HG03095 (cell line): ENCODE data around the gene IL22.

Source experiments
- ATAC-seq: cut with Tn5 transposase; IDR thresholded peaks from one replicate; pipeline ENCODE4 v1.9.1; 2021; ENCODE audit warnings: moderate library complexity; ENCODE audit not compliant: unreplicated experiment

The IL22 gene

DNA sequence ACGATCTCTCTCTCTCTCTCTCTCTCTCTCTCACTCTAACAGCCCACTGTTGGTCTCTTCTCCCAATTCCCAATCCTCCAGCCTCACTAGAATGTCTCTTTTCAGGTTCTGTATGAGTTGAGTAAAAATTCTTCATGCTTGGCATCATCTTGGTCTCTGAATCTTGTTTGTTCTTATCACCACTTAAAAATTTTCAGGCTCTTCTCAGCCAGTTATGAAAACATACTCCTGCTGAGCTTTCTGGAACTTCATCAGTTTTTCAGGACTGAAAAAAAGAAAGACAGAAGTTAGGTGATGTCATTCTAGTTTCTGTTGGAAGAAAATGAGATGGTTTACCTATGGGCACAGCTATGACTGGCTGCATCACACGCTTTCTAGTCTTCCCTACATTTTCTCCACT lies 11.5 kb upstream of the IL22 start:
- no peak for ATAC-seq

DNA sequence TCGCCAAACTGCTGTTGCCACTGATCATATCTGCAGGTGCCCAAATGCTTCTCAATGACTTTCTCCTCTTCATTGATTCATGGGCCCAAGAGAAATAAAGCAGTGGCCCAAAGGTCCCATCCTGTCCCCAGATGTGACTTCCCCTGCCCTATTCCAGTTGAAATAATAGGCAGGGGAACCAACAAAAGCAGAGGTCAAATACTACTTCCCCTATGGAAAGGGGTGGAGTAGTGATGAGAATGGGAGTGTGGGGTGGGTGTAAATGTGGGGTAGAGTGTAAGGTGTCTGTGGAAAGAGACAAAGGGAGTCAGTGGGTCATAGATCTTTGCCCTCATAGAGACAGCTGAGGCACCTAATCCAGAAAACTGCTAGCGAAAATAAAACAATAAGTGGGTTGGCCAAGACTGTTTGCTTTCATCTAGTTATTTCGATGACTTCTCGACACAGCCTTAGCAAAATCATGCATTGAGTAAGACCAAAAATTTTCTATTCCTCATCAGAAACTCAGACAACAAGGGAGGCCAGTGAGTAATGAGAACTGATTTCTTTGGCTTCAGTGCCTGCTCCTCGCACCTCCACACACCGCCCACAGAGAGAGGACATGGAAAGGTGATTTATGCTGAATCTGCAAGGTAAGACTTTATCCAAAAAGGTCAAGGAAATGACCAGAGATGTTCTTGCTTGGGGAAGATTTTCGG lies 10.9 kb upstream of the IL22 start:
- ATAC-seq: no peak

DNA sequence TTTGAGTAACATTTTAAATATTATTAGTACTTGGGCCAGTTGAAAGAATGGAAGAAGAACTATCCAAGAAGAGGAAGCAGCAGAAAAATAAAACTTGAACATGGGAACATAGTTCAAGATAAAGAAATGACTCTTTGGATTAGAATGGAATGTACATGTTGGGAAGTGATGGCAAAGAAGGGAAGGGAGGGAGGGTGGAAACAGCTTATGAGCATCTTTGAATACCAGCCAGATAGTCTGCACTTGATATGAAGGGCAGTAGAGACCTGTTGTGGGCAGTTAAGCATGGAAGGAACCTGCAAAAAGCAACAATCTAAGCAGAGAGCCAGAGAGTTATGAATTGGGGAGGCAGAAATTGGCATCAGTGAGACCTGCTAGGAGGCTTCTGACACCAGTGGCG lies 10.0 kb upstream of the IL22 start:
- no peak for ATAC-seq

DNA sequence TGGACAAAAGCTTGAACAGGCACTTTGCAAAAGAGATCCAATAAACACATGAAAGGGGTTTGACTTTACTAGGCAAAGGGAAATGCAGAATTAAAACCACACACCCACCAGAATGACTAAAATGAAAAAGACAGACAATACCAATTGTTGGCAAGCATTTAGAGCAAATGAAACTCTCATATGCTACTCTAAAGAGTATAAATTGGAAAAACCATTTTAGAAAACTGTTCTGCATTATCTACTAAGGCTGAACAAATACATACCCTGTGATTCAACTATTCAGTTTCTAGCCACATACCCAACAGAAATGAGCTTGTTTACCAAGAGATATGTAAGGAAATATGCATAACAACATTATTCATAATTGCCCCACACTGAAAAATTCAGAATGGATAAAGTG lies 8.5 kb upstream of the IL22 start:
- ATAC-seq: no peak

DNA sequence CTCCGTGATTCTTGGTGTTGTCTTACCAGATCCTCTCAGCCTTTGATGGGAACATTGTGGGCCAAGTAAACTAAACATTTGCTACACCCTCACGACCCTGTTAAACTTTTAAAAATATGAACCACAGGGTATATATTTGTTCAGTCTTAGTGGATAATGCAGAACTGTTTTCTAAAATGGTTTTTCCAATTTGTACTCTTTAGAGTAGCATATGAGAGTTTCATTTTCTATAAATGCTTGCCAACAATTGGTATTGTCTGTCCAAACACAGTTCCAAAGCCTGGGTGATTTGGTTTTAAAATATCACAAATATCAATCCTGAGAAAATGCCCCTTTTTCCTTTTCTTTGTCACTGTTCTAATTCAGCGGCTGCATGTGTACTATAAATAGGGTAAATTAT lies 6.7 kb upstream of the IL22 start:
- no peak for ATAC-seq

DNA sequence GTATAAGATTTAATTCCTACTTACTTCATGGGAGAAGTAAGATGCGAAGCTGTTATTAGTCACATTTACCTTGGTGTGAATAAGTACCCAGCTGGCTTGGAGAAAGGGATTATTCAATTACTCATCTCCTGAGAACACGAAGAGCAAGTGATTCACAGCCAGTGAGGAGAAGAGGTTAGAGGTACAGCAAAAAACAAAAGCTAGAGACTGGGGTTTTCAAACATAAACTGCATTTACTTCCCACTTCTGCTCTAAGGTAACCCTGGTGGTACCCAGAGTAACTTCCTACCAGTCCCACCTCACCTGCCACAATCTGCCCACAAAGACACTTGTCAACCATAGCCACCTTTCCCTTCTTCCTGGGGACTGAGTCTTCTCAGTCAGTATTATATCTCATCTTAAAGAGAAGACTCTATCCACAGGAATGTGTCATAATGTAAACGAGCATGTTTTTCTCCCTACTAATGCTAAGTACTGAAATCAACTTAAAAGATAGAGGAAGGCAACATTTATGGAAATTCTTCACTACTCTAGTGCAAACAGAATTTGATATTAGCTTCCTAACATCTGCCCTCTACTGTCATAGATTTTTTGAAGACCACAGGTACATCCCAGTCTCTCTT lies 6.0 kb upstream of the IL22 start:
- ATAC-seq: no peak

DNA sequence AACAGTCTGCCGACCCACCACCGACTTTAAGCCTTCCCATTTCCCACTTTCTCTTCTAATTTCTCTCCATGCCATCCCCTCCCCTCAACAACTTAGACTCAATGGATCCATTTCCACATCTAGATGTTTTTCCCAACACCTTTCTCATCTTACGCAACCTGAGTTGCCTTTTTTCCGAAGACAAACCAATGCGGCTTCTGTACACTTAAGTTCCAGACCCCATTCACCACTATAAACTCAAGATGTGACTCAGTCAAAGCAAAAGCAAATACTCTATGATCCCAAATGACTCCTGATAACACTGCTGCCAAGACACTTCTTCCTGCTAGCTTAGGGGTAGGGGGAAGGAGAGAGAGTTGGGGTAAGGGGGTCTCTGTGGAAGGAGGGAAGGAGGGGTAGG lies 1.3 kb downstream of the IL22 start:
- no peak for ATAC-seq

DNA sequence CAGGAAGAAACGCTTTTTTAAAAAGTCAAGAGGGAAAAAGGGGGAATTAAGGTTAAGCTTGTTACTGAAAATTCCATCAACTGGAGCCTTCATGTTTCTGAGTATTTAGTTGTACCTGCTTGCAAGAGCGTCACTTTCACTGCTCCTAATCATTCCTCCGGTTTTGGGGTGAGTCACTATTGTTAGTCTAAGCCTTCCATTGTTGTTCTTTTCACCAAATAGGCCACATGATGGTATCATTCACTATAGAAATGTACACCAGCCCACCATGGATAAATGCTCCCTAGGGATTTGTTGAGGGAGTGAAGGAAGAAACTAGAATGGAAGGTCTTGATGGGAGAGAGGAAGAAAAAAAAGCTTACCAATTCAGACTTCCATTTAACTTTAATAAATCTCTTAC lies 3.0 kb downstream of the IL22 start:
- no peak for ATAC-seq

DNA sequence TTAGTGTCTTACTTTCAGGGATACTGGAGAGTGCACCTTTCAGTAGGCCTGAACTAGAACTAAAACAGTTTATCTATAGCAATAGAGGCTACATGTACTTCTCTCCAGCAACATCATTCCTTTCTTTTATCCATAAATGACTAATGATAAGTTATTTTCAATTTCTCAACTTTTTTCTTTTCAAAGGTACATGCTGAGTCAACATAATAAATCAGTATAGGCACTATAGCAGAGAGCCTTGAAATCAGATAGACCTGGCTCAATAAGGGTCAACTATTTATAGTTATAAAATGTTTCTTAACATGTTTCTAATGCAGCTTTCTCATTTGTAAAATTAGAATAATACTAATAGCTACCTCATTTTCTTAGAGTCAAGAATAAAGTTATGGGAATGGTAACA lies 5.6 kb downstream of the IL22 start:
- ATAC-seq: no peak

DNA sequence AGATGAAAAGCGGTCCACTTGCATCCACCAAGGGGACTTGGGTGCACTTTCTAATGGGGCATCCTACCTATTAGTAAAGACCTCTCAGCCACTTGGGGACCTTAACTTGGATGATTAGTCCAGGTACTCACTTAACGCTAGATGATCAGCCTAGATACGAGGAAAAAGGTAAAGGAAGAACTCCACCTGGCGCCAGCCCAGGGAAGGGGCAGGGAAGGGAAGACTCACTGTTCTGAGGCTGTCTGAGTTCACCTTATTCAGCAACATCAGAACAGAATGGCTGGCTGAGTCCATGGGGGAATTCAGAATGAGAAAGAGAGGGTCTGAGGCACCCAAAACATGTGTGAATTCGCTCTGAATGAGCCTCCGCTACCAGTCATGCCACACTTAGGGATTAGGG lies 7.1 kb downstream of the IL22 start:
- no peak for ATAC-seq

DNA sequence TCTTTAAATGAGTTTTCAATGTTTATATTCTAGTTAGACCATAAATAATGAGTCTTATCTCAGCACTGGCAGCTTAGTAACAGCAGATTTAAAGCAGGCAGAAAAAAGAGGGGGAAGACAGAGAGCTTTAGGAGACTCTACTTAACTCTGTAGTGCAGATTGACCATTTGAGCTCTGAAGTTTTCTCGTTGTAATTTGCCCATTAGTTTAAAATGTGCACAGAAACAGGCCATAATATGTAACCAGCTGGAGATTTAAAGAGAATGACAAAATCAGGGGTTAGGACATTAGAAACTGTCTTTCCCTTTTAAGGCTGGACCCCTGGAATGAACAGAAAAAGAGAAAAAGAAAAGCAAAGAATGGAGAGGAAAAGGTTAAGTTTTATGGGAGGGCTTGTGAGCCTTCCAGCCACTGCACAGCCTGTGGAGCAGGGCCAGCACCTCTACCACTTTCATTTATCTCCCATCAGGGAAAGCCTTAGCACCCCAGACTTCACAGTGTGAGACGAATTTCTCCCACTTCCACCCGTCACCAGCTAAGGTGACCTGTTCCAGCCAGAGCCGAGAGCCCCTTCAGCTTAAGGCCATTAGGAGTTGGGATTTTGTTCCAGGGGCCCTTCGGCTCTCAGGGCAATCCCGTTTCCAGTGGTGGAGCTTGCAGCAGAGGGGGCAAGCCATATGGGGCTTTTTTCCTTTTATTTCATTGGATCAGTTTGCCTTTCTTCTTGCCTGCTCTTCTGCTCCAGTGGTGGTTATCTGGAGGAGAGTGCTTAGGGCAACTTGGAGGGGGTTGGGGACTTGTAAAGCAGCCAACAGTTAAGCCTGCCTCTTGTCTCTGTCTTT lies 8.0 kb downstream of the IL22 start:
- no peak for ATAC-seq

DNA sequence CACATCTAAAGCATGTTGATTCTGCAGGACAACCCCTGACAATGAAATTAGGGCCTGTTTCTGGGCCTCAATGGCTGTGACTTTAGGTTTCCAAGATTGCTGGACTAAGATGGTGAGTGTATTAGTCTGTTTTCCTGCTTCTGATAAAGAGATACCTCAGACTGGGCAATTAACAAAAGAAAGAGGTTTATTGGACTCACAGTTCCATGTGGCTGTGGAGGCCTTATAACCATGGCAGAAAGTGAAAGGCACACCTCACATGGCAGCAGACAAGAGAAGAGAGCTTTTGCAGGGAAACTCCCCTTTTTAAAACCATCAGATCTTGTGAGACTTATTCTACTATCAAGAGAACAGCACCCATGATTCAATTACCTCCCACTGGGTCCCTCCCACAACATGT lies 10.6 kb downstream of the IL22 start:
- no peak for ATAC-seq

DNA sequence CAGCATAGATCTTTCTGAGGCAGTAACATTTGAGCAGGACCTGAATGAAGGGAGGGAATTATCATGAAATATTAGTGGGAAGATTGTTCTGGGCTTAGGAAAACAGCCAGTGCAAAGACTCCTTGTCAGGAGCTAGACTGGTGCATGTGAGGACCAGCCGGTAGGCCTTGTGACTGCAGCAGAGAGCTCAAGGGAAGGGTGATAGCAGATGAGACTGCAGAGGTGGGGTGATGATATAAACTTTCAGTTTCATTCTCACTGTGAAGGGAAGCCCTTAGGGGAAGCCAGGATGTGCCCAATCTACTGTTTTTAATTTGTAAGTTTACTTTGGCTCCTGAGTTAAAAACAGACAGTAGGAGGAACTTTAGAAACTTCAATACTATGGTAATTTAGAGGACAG lies 12.4 kb downstream of the IL22 start:
- peak; percentile 98 for ATAC-seq

DNA sequence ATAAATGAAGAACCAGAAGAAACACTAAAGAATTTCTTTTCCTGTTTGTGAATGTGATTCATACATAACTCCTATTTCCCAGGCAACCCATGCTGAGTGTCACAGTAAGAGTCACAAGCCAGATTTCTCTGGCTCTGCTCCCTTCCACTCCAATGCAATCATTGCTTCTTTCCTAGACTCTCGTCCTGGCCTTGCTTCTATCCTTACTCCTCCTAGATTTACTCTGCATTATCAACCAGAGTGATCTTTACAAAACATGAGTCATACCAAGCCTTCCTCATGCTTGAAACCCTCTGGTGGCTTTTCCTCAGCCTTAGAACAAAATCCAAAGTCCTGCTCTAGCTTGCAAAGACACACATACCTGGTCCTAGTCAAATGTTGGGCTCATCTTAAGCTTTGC lies 13.3 kb downstream of the IL22 start:
- ATAC-seq: no peak

DNA sequence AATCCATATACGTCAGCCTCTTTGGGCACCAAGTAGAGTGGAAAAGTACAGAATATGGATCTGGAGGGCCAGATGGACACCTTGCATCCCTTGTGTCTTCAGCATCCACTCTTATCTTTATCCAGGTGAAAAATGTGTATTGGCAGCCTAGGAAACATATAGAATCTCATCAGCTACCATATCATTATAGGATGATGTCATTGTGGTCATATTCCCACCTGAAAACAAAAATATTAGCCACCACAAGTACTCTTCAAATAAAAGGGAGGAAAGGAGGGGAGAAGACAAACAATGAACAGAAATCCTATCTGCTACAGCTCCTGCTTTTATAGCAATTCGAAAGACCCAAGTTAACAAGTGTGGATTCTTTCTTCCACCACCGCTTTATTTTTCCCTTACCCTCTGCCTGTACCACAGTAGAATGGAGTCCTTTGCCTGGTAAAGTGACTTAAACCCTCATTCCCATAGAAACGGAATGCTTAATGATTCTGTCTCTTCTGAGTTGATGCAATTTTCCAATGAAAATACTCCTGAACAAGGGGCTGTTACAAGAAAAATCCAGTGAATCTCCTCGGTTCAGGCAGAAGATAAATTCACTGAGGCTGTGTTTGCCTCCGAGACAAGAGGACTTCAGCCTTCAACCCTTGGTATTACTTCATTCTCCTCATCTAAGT lies 14.0 kb downstream of the IL22 start:
- ATAC-seq: no peak

DNA sequence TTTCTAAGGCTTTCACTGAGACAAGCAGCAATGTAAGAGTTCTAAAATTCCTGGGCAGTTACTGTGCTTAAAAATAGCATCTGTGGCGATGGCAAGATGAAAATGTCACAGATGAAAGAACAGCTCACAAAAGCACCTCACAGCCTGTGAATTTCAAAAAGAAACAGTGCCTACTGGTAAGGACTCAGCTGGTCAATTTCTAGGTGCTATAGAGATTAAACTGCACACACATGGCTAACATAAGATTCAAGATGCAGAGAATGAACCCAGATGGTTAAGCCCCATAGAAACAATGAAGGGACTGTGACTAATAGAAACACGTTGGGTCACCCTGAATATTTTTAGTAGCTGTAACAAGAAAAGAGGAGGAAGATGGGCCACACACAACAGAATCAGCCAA lies 15.8 kb downstream of the IL22 start:
- ATAC-seq: no peak

DNA sequence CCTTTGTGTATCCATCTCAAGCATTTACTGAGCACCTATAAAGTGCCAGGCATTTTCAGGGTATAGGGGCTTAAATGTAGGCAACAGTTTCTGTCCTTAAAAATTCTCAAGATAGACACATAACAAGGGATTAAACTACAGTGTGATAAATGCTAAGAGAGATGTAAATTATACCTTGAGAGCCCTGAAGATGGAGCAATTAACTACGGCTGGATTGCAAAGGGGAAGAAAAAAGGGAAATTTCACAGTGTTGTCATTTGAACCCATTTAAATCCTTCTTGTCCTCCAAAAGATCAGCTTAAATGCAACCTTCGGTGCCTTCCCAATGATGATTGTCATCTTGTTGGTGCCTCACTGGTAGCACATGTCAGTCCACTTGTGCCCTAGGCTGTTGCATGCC lies 16.3 kb downstream of the IL22 start:
- no peak for ATAC-seq

DNA sequence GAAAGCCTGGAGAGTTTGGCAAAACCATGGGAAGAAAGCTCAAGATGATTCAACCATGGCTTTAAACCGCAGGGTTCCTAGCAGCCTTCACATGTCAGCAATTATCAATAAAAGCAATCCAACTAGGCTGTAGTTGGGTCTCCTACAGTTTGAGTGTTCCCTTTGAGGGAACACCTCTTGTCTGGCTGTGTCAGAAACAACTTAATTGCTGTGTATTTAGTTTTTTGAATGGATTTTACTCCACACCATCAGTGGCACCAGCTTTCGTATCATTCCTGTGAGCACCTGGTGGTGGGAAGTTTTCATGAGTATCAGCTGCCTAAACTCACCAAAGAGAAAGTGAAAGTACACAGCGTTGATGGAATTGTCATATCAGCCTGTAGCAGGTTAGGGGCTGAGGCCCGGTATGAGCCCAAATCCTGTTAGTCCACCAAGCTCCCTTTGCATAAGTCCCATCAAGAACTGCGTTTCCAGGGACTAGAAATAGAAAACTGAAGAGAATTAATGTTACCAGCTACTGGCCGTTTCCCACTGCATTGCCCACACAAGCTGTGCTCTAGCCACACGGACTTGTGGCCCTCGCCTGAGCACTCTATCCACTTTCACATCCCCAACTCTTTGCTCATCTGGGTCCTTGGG lies 16.9 kb downstream of the IL22 start:
- ATAC-seq: peak; percentile 40

DNA sequence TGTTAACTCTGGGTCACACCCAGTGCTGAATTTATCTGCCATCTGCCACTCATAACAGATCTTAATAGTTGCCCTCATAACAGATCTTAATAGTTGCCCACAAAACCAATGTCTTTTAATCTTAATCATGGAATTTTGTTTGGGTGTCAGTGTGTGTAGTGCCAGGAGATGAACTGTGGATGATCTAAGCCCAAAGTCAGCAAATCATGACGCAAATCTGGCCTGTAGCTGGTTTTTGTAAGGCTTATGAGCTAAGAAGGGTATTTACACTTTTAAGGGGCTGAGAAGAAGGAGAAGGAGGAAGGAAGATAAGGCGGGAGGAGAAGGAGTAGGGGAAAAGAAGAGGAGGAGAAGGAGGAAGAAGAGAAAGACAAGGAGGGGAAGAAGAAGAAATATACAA lies 17.8 kb downstream of the IL22 start:
- ATAC-seq: no peak

DNA sequence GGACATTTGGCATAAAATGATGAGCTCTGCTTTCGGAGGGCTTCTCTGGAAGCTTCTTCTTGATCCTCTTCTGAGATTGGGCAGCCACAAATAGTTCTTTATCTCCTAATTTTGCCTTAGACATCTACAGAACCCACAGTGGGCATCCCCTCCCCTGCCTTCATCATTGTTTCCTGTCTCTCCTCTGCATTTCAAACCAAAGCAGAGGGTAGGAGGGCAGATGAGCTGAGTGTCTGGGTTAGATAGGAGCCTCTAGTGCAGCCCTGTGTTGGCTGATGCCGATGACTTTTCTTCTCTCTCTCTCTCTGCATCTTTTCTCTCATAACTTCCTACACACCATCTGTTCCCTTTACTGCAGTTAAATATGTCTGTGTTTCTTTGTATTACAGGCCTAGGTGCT lies 19.3 kb downstream of the IL22 start:
- ATAC-seq: no peak

DNA sequence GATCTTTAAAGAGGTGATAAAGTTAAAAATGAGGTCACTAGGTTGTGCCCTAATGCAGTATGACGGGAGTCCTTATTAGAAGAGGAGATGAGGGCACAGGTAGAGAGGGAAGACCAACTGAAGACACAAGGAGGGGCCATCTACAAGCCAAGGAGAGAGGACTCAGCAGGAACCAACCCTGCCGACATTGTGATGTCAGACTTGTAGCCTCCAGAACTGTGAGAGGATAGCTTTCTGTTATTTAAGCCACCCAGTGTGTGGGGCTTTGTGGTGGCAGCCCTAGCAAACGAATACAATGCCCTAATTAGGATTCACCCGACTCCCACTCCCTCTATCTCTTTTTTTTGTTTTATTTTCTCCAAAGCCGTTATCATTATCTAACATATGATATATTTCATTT lies 19.9 kb downstream of the IL22 start:
- no peak for ATAC-seq
